Measurements from ENCODE around the gene STAT1.

The STAT1 gene

DNA sequence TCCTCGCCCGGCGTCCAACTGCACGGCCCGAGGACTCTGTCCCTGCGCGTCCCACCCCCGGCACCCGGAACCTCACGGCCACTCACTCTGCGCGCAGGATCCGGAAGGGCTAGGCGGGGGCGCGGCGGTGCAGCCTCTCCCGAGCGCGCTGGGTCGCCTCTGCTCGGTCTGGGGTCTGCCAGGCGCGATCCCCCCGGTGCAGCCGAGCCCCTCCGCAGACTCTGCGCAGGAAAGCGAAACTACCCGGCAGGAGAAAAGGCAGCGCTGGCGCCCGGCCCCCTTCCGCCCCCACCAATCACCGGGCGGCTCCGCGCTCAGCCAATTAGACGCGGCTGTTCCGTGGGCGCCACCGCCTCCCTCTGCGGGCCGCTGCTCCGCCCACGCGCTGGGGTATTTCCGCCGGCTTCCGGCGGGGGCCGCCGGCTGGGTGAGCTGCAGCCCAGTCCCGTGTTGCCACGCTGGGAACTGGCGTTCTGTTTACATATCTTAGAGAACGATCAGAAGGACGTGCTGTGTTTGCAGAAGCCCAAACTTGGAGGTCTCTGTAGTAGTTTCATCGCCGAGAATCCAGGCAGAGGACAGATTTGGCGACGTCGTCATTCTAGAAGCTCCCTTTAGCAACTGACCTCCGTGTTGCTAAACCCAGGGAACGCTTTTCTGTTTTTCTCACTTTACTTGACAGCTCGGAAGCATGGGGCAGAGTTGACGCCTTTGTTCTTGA lies at the start of gene STAT1:
STAT1 (minus strand) TSS at position 240 of the 721 bp plus-strand sequence. CDS start 4,168 bp downstream, outside the sequence.
- peak; percentile 97 for DNase-seq

GRCh38 chr2:191063584-191063983 lies 49.6 kb upstream of the STAT1 start:
- no peak for DNase-seq

DNA sequence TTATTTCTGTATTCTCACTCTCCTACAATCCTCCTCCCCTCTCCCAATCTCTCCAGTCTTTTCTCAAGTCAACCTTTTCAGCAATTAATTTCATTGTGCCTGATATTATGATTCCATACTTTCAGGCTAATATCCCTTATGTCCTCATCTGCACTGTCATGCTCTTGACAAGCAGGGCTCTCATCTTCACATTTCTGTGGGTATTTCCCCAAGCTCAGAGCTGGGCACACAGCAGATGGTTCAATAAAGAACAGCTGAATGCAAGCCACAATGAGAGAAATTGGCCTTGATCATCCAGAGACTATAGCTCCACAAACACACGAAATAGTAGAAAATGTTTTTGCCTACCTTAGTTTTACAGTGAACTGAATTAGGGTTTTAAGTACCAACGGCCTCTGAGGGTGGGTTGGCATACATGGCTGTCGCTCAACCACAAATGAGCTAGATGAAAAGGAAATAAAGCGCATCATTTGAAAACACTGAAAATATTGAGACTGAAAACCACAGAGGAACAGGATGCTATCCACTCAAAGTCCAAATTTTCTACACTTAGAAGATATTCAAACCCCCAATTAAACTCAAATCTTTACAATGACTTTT lies 47.5 kb upstream of the STAT1 start:
- DNase-seq: peak; percentile 59

DNA sequence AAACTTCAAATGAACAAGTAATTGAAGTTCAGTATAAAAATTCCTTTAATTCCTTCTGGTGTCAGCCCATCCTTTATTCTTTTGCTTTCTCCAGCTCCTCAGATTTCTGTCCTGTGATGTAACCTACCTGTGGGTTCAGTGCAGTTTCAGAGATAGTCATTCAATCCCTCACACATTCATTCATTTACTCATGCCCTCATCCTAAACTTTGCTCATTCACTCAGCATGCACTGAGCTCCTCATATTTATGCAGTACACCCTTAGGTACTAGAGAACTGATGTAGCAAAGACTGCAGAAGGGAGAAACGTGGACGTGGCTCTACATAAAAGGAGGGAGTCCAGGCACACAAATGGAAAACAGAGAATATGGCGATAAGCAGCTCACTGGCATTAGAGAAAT lies 45.3 kb upstream of the STAT1 start:
- DNase-seq: peak; percentile 67

GRCh38 chr2:191056228-191056627 lies 42.3 kb upstream of the STAT1 start:
- DNase-seq: peak; percentile 57

GRCh38 chr2:191053256-191053655 lies 39.3 kb upstream of the STAT1 start:
- no peak for DNase-seq

- peak; percentile 70 for DNase-seq
Observed at GRCh38 chr2:191051825-191052778, 38.1 kb upstream of the STAT1 start.

GRCh38 chr2:191051177-191051576 lies 37.2 kb upstream of the STAT1 start:
- no peak for DNase-seq

DNA sequence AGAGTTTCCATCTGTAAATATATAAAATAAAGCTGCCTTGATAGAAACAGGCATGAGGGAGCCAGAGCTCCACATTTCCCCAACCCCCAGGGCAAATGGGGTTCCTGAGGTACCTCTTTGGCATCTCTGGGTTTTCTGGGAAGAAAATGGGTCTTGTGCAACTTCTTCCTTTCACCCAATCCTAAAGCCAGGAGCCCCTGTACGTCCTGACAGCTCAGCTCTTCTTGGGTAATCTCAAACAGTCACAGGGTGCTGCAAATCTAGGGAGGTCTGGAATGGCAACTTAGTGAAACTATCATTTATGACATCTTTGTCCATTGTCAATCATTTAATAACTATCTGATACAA lies 36.6 kb upstream of the STAT1 start:
- DNase-seq: no peak

DNA sequence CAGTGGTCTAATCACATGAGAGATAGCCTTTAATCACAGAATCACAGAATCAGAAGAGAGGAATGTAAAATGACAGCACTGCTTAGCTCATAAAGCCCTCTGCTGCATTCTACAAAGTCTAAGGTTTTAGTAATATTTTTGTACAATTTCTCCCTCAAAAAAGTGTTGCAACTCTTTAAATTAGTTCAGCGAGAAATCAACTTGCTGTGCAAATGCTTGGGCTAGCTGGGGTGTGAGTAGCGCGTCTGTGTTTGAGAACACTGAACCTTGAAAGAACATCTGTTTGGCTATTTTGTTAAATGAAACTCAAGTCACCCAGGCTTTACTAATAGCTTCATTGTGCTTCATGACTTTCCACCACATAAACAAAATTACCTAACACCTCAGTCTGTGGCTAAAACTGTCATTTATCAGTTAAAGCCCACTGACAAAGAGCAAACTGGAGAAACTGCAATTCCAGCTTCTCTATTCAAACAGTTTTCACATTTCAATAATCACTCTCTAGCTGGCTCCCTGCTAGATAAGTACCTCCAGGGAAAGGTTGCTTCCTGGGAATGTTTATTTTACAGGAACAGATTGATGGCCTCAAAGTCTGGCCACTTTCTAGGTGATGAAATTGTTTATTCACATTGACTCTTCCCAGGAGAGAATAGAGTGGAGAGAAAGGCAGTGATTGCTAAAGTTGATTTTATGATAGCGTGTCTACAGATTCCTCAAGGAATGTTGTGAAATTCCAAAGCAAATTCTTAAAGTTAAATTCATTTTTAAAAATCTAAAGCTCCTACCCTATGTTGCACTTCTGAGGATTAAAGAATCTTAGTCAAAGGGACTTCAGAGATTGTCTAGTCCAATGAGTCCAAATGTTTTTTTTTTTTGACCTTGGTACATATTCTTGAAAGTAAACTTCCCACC lies 36.0 kb upstream of the STAT1 start:
- no peak for DNase-seq

- DNase-seq: no peak
Observed at GRCh38 chr2:191048073-191048472, 34.1 kb upstream of the STAT1 start.

- no peak for DNase-seq
Observed at GRCh38 chr2:191045141-191045540, 31.2 kb upstream of the STAT1 start.

GRCh38 chr2:191043438-191043837 lies 29.5 kb upstream of the STAT1 start:
- no peak for DNase-seq

- DNase-seq: no peak
Observed at GRCh38 chr2:191041418-191042161, 27.6 kb upstream of the STAT1 start.

GRCh38 chr2:191039616-191040015 lies 25.6 kb upstream of the STAT1 start:
- no peak for DNase-seq

- no peak for DNase-seq
Observed at GRCh38 chr2:191038741-191039140, 24.8 kb upstream of the STAT1 start.

DNA sequence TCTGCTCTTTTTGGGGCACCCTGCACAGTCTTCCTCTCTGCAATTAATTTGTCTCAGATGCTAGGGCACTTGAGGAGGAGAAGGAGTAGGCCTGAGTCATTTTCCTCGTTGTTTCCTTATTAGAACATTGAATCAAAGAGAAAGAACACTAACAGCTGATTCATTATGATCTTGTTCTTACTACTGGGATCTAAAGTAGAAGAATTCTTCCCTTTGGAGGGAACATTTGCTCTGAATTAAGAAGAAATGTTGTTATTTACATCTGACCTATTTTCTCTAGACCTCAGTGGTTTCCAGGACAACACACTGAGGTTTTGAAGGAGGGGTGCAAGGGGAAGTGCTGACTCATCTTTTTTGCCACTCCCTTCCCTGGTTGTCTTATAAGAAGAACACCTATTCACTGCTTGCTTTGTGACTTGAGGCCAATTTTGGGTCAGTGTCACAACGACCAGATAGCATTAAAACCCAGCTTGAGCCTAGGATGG lies 24.3 kb upstream of the STAT1 start:
- peak; percentile 78 for DNase-seq

DNA sequence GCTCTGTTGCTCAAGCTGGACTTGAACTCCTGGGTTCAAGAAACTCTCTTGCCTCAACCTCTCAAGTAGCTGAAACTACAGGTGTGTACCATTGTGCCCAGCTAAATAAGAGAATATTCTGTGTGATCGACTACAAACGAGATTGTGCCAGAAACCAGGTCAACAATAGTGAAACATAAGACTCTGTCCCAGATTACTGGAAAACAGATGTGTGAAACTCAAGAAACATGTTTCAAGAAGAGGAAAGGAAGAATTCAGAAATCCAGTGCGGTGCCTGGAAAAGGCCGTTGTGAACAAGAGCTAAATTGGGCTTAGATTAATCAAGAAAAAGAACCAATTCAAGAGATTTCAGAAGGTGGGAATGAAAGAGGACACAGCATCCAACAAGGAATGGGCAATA lies 23.4 kb upstream of the STAT1 start:
- DNase-seq: no peak

GRCh38 chr2:191036363-191036762 lies 22.4 kb upstream of the STAT1 start:
- no peak for DNase-seq

- DNase-seq: no peak
Observed at GRCh38 chr2:191032588-191033429, 18.8 kb upstream of the STAT1 start.

DNA sequence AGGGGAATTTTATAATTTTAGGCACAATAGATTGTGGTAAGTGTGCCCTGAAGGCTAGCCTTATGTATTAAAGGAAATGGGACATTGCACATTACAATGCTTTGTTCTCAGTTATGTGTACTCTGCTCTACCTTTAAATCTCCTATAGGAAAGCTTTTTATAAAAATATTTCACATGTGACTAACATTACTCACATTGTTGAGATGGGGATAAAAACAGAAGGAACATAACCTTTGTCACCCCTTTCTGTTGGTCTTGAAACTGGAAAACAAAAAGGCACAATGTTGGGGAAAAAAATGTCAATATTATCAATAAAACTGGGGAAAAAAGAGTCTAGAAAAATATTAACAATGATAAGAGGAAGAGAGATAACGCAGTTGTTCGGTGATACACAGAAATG lies 17.3 kb upstream of the STAT1 start:
- DNase-seq: no peak

Measured in activated CD4-positive, alpha-beta T cell treated with anti-CD3 and anti-CD28 coated beads, Interleukin-2, Interleukin-6, amounts not matched to agents 100 ng/mL and 50 ng/mL, durations not matched to agents 16 hours and 8 hours (primary cell).